ENCODE measurements around the gene PCNT. TPM values are rescaled to one million over a fixed set of nuclear protein-coding genes. Genes with fewer than 3 reads are reported as not detected.

PCNT gene
- total and polyA plus RNA-seq, 2 donors (not counting 1 experiment from before 2014, with no cell fraction given) = 20.3 to 58.1 TPM

GRCh38 chr21:46368533-46369285 lies 44.8 kb downstream of the PCNT start:
- peak overlapping the region; percentile 39 to 66 for H3K27ac ChIP-seq (ENCODE audit: low read length in 2 of 2)
- no peak for TF ChIP-seq CTCF (IDR thresholded peaks at IDR 0.05)
- no peak for TF ChIP-seq EZH2 (IDR thresholded peaks at IDR 0.05; ENCODE audit: borderline replicate concordance, insufficient read depth, low read depth, low read length, poor library complexity, severe bottlenecking)
- ChIA-PET POLR2A (no interaction called here), CTCF (no interaction called here)
- peak overlapping the region in 1 of 5 experiments; percentile 26 for H3K4me3 ChIP-seq (ENCODE audit: control extremely low read depth in 1 of 5, extremely low read depth in 1 of 5, insufficient read depth in 1 of 5, low read depth in 2 of 5, low read length in 4 of 5)
- no peaks in the 10 kb centered on the region for H3K9me3 Mint-ChIP-seq (ENCODE audit: insufficient read depth)
- no peaks in the 10 kb centered on the region for H4K20me1 ChIP-seq (ENCODE audit: control insufficient read depth, insufficient read depth, low read length, poor library complexity, severe bottlenecking)
- WGBS (ENCODE audit: insufficient coverage) = 43% methylated on average over 11 of the region's 11 CpGs
- no peaks in the 10 kb centered on the region for H3K27me3 ChIP-seq (replicated peaks in 1 of 4; ENCODE audit: control extremely low read depth in 1 of 4, control insufficient read depth in 3 of 4, insufficient read depth in 4 of 4, low read length in 3 of 4)
- peak overlapping the region; percentile 47 for H3K9ac ChIP-seq (ENCODE audit: low read length)
- peak overlapping the region; percentile 88 for H3K27ac Mint-ChIP-seq
- H2AFZ ChIP-seq (ENCODE audit: insufficient read depth, low read depth, low read length, poor library complexity, severe bottlenecking) = peak overlapping the region; percentile 38
- H3K4me2 ChIP-seq (replicated peaks; ENCODE audit: low read depth, low read length, poor library complexity, severe bottlenecking) = peak overlapping the region; percentile 55
- ATAC-seq (ENCODE audit: low read depth) (peak; percentile 74), DNase-seq (peak; percentile 65)
- peak overlapping the region; percentile 74 for H3K4me3 Mint-ChIP-seq
- peaks cover 18% of the 10 kb centered on the region for H3K79me2 ChIP-seq (ENCODE audit: control insufficient read depth, insufficient read depth, low read length)
- H3K27me3 Mint-ChIP-seq = no peaks in the 10 kb centered on the region
- peaks cover 22% of the 10 kb centered on the region for H3K4me1 Mint-ChIP-seq
- peaks cover 0 to 5% (median 0%) of the 10 kb centered on the region in 3 donors for H3K9me3 ChIP-seq (ENCODE audit: control extremely low read depth in 1 of 3, control insufficient read depth in 2 of 3, insufficient read depth in 1 of 3, low read length in 2 of 3)
- H3K36me3 ChIP-seq (replicated peaks in 1 of 2; ENCODE audit: control extremely low read depth in 1 of 2, control insufficient read depth in 1 of 2, extremely low read depth in 1 of 2, insufficient read depth in 2 of 2, low read length in 1 of 2) = peaks cover 0 to 28% of the 10 kb centered on the region in 2 experiments
- peaks cover 18 to 22% of the 10 kb centered on the region in 2 donors for H3K4me1 ChIP-seq (ENCODE audit: control insufficient read depth in 2 of 2, insufficient read depth in 2 of 2, low read length in 2 of 2)
- intact Hi-C loops (cut with micrococcal nuclease) = no loop called here

All from B cell (primary cell).